Activated naive CD8-positive, alpha-beta T cell treated with anti-CD3 and anti-CD28 coated beads, Interleukin-2, amount 50 U/mL, for 24 hours (primary cell): ENCODE data around the gene GAS1.

Experiments
- ATAC-seq: fragments of 150-1000 bp; cut with Tn5 transposase; one replicate; pipeline ENCODE4 v1.10.0; 2021
- DNase-seq: peaks from one replicate; pipeline ENCODE4 v3.0.0; 2021
- H3K27ac Mint-ChIP-seq: one replicate; pipeline ENCODE4 v1.8.0; 2021; ENCODE audit warnings: mild to moderate bottlenecking, mixed read lengths
- H3K27me3 Mint-ChIP-seq: one replicate; pipeline ENCODE4 v1.8.0; 2021; ENCODE audit warnings: mixed read lengths
- H3K36me3 Mint-ChIP-seq: one replicate; pipeline ENCODE4 v1.8.0; 2021; ENCODE audit warnings: low read depth, mixed read lengths
- H3K4me1 Mint-ChIP-seq: one replicate; pipeline ENCODE4 v1.8.0; 2021; ENCODE audit warnings: mixed read lengths
- H3K4me3 Mint-ChIP-seq: one replicate; pipeline ENCODE4 v1.8.0; 2021; ENCODE audit warnings: mild to moderate bottlenecking, moderate library complexity, mixed read lengths
- H3K9me3 Mint-ChIP-seq: one replicate; pipeline ENCODE4 v1.8.0; 2021; ENCODE audit warnings: mixed read lengths

Gene GAS1

DNA sequence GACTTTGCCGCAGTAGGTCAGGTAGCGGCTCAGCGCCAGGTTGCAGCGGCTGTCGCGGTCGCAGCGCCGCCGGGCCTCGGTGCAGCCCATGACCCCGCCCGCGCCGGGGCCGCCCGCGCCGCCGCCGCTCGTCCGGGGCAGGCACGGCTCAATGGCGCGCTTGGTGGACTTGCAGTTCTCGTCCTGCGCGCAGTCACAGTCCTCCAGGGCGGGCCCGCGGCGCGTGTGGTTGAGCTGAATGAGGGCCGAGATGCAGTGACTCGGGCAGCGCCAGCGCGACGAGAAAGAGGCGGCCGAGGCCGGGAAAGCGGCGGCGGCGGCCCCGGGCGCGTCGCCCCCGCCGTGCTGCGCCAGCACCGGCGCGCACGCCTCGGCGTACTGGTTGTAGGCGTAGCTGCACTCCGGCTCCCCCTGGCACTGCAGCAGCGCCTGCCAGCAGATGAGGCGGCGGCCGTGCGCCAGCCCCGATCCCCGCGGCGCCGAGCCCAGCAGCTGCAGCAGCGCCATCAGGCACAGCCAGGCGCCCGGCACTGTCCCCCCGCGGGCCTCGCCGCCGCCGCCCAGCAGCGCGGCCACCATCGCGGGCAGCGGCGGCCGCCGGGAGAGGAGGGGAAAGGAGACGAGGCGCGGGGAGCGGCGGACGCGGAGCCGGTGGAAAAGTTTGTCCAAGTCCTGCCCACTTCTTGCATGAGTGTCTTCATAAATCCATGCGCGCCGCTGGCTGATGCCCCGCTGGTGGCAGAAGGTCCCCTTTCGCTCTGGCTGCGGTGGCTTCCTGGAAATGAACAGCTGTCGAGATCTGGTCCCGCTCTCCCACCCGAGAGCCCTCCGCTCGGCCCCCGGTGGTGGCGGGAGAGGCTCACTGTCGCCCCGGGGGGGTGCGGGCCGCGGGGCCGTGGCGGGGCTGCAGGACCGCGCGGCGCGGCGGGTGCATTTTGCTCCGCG, 833 bp downstream of the GAS1 start:
- Mint-ChIP-seq H3K4me1 (peaks cover 16% of the 10 kb centered on the region), H3K27me3 (peaks cover 35% of the 10 kb centered on the region), H3K27ac (no peak overlapping the region), H3K4me3 (peak overlapping the region; percentile 63), H3K36me3 (no peaks in the 10 kb centered on the region), H3K9me3 (no peaks in the 10 kb centered on the region)
- ATAC-seq = peak; percentile 65
- peak; percentile 47 for DNase-seq

GRCh38 chr9:86945728-86946200, 1.5 kb downstream of the GAS1 start:
- ATAC-seq (no peak), DNase-seq (peak; percentile 16)
- Mint-ChIP-seq H3K9me3 (no peaks in the 10 kb centered on the region), H3K4me1 (peaks cover 16% of the 10 kb centered on the region), H3K4me3 (peak overlapping the region; percentile 62), H3K36me3 (no peaks in the 10 kb centered on the region), H3K27ac (no peak overlapping the region), H3K27me3 (peaks cover 42% of the 10 kb centered on the region)

DNA sequence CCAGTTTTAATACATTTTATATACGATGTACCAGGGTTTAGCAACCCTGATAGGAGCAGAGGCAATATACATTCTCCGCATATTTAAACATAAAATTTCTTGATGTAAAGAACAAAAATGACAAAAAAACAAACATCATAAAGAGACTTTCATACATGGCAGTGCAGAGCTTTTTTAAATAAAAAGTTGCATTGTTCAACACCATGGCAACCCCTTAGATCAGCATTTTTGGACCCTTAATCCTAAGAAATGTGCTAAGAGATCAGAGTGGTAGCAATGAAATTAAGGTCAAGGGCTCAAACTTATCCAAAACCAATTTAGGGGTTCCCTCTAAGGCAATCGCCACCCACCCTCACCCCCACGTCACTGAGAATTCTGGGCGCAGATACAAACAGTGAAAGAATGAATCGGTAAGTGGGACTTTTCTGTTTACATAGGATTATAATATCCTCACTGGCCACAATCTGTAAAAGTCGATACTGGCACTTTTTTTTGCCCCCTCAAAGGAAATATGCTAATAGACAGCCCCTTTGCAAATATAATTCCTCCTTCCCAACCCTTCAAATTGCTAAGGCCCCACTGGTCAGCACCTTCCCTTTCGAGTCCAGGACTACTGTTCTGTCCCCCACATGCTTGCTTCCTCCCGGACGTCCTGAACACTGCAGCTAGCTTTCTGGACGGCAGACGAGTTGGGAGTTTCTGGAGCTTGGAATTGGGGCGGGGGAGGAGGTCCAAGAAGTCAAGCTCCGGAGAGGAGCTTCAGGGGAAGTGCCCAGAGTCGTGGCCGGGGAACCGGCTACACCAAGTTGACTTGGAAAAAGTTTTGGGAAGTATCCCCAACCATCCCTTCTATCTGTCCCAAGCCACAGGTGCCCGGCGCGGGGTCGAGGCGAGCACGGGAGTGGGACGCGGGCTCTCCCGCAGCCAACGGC, 2.2 kb downstream of the GAS1 start:
- Mint-ChIP-seq H3K4me3 (peak overlapping the region; percentile 21), H3K27me3 (peaks cover 44% of the 10 kb centered on the region), H3K36me3 (no peaks in the 10 kb centered on the region), H3K27ac (no peak overlapping the region), H3K4me1 (peaks cover 16% of the 10 kb centered on the region), H3K9me3 (no peaks in the 10 kb centered on the region)
- ATAC-seq (no peak), DNase-seq (no peak)

GRCh38 chr9:86943201-86944113, 3.8 kb downstream of the GAS1 start:
- H3K27ac Mint-ChIP-seq = no peak overlapping the region

GRCh38 chr9:86942281-86943200, 4.8 kb downstream of the GAS1 start:
- Mint-ChIP-seq H3K27ac (no peak overlapping the region), H3K4me3 (no peak overlapping the region), H3K9me3 (no peaks in the 10 kb centered on the region), H3K36me3 (no peaks in the 10 kb centered on the region), H3K4me1 (peaks cover 5% of the 10 kb centered on the region), H3K27me3 (peaks cover 50% of the 10 kb centered on the region)
- ATAC-seq = no peak
- no peak for DNase-seq

More at GRCh38 chr9:86943201-86944113, 3.8 kb downstream of the GAS1 start:
- H3K4me1 Mint-ChIP-seq = peaks cover 10% of the 10 kb centered on the region
- DNase-seq = no peak
- H3K4me3 Mint-ChIP-seq = no peak overlapping the region
- H3K36me3 Mint-ChIP-seq = no peaks in the 10 kb centered on the region
- ATAC-seq = no peak
- H3K27me3 Mint-ChIP-seq = peaks cover 50% of the 10 kb centered on the region
- H3K9me3 Mint-ChIP-seq = no peaks in the 10 kb centered on the region

DNA sequence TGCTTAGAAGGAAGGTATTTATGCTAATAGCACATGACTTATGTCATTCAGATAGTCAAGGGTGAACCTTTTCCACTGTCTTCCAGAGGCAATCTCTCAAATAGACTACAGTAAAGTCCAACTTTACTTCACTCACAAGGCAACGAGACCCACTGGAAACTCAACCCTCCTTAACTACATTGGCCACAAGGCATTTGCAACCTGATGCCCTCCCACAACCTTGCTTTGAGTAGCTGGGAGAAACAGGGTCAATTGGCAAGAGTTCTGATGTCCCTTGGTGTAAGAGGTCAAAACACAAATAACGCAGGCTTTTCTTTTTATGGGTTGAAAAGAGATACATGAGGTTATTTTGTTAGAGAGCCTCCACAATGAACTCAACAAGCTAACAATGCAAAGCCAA, 6.1 kb downstream of the GAS1 start:
- ATAC-seq (no peak), DNase-seq (no peak)
- H3K4me1 Mint-ChIP-seq = peaks cover 5% of the 10 kb centered on the region
- no peak overlapping the region for H3K27ac Mint-ChIP-seq
- H3K9me3 Mint-ChIP-seq = no peaks in the 10 kb centered on the region
- H3K27me3 Mint-ChIP-seq = peaks cover 53% of the 10 kb centered on the region
- no peak overlapping the region for H3K4me3 Mint-ChIP-seq
- no peaks in the 10 kb centered on the region for H3K36me3 Mint-ChIP-seq

DNA sequence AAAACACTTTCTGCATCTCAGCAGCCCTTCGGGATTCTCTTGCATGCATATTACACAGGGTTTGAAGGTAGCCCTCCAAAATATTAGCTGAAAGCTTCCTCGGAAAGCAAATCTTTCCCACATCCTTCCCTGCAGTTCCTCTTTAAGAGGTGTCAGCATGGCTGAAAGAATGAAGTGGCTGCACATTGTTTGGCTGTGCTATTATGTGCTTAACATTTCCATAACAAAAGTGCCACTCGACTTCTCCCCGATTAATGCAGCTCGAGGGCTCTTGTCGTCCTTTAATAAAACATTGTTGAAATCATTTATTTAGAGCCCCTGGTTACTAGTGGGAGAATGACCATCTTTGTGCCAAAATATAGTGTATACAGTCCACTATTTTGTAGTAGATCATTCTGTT, 6.5 kb downstream of the GAS1 start:
- Mint-ChIP-seq H3K4me3 (no peak overlapping the region), H3K36me3 (no peaks in the 10 kb centered on the region), H3K4me1 (peaks cover 3% of the 10 kb centered on the region), H3K27ac (no peak overlapping the region), H3K9me3 (no peaks in the 10 kb centered on the region), H3K27me3 (peaks cover 53% of the 10 kb centered on the region)
- DNase-seq (no peak), ATAC-seq (no peak)

DNA sequence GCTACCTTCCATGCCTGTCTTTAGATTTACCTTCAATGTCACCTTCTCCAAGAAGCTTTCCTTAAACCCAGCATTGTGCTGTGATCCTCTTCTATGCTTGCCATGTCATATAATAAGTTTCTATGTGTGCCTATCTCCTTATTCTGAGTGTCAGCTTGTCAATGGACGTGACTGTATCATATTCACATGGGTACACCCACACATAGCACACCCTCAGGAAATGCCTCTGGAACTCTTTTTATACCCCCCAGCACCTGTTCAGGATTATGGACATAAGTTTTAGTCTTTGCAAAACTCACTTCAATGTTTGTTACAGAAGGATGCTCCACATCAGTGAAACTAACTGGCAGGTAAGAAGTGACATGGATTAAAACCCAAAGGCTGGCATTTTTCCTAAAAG, 7.4 kb downstream of the GAS1 start:
- Mint-ChIP-seq H3K27me3 (peaks cover 47% of the 10 kb centered on the region), H3K4me1 (no peaks in the 10 kb centered on the region), H3K9me3 (no peaks in the 10 kb centered on the region), H3K27ac (no peak overlapping the region), H3K36me3 (no peaks in the 10 kb centered on the region), H3K4me3 (no peak overlapping the region)
- ATAC-seq (no peak), DNase-seq (no peak)

GRCh38 chr9:86939321-86939720, 8.0 kb downstream of the GAS1 start:
- ATAC-seq (no peak), DNase-seq (no peak)
- Mint-ChIP-seq H3K36me3 (no peaks in the 10 kb centered on the region), H3K27ac (no peak overlapping the region), H3K4me3 (no peak overlapping the region), H3K27me3 (peaks cover 43% of the 10 kb centered on the region), H3K4me1 (no peaks in the 10 kb centered on the region), H3K9me3 (peaks cover under 1% of the 10 kb centered on the region)

DNA sequence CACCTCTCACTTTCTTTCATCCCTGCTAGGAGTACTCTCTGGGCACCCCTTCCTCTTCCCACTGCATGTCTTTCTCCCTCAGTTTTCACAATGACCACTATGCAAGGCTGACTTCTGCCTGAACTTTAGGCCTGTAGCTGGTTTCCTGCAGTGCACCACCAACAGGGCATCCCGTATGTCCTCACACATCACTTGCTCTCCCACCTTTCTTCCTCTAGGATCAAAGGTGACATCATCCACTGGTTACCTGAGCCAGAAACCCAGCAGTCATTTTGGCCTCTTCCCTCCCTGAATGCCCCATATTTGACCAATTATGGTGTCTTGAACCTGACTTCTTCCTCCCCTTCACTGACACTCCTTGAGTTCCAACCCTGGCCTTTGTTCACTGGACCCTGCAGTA, 8.5 kb downstream of the GAS1 start:
- no peaks in the 10 kb centered on the region for H3K4me1 Mint-ChIP-seq
- DNase-seq (no peak), ATAC-seq (no peak)
- H3K27me3 Mint-ChIP-seq = peaks cover 38% of the 10 kb centered on the region
- H3K4me3 Mint-ChIP-seq = no peak overlapping the region
- H3K27ac Mint-ChIP-seq = no peak overlapping the region
- no peaks in the 10 kb centered on the region for H3K36me3 Mint-ChIP-seq
- H3K9me3 Mint-ChIP-seq = peaks cover 6% of the 10 kb centered on the region

DNA sequence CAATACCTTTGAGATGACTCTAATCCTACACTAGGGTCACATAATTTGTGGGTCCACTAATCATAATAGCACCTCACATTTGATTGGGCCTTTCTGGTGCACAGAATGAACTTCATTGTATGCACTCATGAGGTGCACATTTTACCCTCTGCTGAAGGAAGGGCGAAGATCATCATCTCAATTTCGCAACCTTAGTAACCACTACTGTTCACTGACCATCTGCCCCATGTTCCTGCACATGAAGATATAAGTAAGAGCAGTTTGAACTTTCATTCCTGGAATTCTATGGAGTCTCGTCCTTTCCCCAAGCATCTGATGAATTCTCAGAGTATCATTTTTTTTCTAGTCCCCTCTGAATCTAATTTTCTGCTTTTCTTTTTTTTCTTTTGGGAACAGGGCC, 21.2 kb downstream of the GAS1 start:
- H3K9me3 Mint-ChIP-seq = peaks cover 7% of the 10 kb centered on the region
- ATAC-seq (no peak), DNase-seq (no peak)
- no peak overlapping the region for H3K4me3 Mint-ChIP-seq
- no peak overlapping the region for H3K27ac Mint-ChIP-seq
- H3K27me3 Mint-ChIP-seq = peaks cover 56% of the 10 kb centered on the region
- H3K4me1 Mint-ChIP-seq = no peaks in the 10 kb centered on the region
- H3K36me3 Mint-ChIP-seq = peaks cover 3% of the 10 kb centered on the region

GRCh38 chr9:86925686-86926085, 21.6 kb downstream of the GAS1 start:
- no peak for ATAC-seq
- H3K4me1 Mint-ChIP-seq = no peaks in the 10 kb centered on the region
- H3K9me3 Mint-ChIP-seq = peaks cover 4% of the 10 kb centered on the region
- H3K36me3 Mint-ChIP-seq = peaks cover 3% of the 10 kb centered on the region
- no peak overlapping the region for H3K27ac Mint-ChIP-seq
- peaks cover 55% of the 10 kb centered on the region for H3K27me3 Mint-ChIP-seq
- H3K4me3 Mint-ChIP-seq = no peak overlapping the region
- no peak for DNase-seq

DNA sequence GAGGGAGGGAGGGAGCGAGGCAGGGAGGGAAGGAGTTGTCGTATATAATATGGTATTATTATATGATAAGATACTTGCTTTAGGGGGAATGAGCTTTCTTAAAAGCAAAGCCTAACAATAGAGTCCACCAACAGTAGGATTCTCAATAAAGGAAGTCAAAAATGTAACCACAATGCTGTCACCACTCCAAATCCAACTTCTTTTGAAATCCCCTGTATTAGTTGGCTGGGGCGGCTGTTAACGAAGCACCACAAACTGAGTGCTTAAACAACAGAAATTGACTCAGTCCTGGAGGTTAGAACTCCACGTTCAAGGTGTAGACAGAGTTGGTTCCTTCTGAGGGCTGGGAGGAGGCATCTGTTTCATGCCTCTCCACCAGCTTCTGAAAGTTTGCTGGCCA, 23.1 kb downstream of the GAS1 start:
- no peak for ATAC-seq
- H3K9me3 Mint-ChIP-seq = no peaks in the 10 kb centered on the region
- no peaks in the 10 kb centered on the region for H3K4me1 Mint-ChIP-seq
- H3K4me3 Mint-ChIP-seq = no peak overlapping the region
- no peak for DNase-seq
- H3K27ac Mint-ChIP-seq = no peak overlapping the region
- H3K27me3 Mint-ChIP-seq = peaks cover 53% of the 10 kb centered on the region
- no peaks in the 10 kb centered on the region for H3K36me3 Mint-ChIP-seq
